Measurements from ENCODE around the gene SEZ6.

- TF ChIP-seq CTCF (IDR thresholded peaks at IDR 0.05) = no peak
- no peak for TF ChIP-seq POLR2A (IDR thresholded peaks at IDR 0.05)
Observed at GRCh38 chr17:28918295-28918694, 87.5 kb downstream of the SEZ6 start.
